Muscle layer of colon (tissue), 2 donors: ENCODE results near the gene WDR45B.

ENCODE experiments used
- H3K27ac ChIP-seq: one replicate; pipeline ENCODE4 v1.7.0; 2013; ENCODE audit warnings: low read depth, mild to moderate bottlenecking, low read length, moderate library complexity
- H3K27me3 ChIP-seq, 2 donors: one replicate each; pipeline ENCODE4 v1.7.0; 2013; ENCODE audit warnings: low read length in 2 of 2, mild to moderate bottlenecking in 2 of 2; ENCODE audit not compliant: insufficient read depth in 2 of 2, control insufficient read depth in 1 of 2
- H3K36me3 ChIP-seq: one replicate; pipeline ENCODE4 v1.7.0; 2013; ENCODE audit warnings: mild to moderate bottlenecking, low read length; ENCODE audit not compliant: insufficient read depth
- H3K4me1 ChIP-seq: one replicate; pipeline ENCODE4 v1.7.0; 2013; ENCODE audit warnings: mild to moderate bottlenecking, low read length; ENCODE audit not compliant: insufficient read depth
- H3K4me3 ChIP-seq, 2 donors: one replicate each; pipeline ENCODE4 v1.7.0; 2013; ENCODE audit warnings: low read length in 2 of 2, low read depth in 1 of 2, mild to moderate bottlenecking in 1 of 2, moderate library complexity in 1 of 2
- H3K9ac ChIP-seq: one replicate; pipeline ENCODE4 v1.7.0; 2013; ENCODE audit warnings: low read length
- H3K9me3 ChIP-seq: one replicate; pipeline ENCODE4 v1.7.0; 2013; ENCODE audit warnings: mild to moderate bottlenecking, low read length
- donor health status: abdominal sarcoma.
- donor health status: Adenocarcinoma of cecum.

WDR45B gene

DNA sequence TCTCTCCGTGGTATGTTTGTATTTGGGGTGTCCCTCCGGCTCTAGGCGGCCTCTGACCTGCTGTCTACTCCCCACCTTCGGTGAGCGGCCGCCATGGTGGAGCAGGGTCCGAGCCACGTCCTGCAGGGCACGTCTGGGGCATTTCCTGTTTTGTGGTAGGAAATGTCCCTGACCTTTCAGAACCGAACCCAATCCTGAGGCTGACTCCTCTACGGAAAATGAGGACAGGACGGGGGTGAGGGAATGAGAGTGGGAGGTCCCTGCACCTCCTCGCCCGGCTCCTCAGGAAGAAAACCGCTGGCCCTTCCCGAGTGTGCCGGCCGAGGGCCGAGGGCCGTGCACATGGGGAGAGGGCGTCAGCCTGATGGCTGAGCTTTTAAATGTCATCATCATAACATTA is 45.8 kb downstream of the WDR45B start:
- Histone ChIP-seq H3K4me1 (no peaks in the 10 kb centered on the region), H3K9ac (no peak overlapping the region), H3K27ac (no peak overlapping the region), H3K36me3 (peaks cover 59% of the 10 kb centered on the region), H3K27me3 (no peaks in the 10 kb centered on the region), H3K9me3 (no peaks in the 10 kb centered on the region), H3K4me3 (no peak overlapping the region)

DNA sequence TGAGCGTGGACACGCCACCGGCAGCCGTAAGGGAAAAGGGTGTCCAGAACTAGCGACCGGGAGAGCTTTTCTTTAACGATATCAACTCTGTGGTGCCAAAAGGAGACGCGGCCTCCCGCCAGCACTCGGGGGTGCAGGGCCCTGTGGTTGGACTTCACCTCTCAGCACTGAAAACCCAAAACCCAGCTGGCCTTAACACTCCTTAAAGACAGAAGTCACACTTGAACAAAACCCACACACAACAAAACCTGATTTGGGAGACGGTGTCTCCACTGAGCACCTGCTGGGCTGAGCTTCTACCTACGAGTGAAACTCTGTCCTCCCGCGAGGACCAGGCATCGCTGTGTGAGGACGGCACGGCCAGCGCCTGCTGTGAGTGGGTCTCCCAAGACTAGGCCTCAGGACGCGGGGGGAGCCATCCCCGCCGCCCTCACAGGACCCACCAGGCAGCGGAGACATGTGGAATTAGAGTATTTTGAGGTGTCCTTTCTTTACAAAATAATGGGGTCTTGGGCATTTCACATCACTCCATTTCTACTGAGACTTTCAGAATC is 46.7 kb downstream of the WDR45B start:
- H3K27ac ChIP-seq, result no peak overlapping the region
- H3K9me3 ChIP-seq, result no peaks in the 10 kb centered on the region
- no peaks in the 10 kb centered on the region for H3K4me1 ChIP-seq
- peaks cover 65% of the 10 kb centered on the region for H3K36me3 ChIP-seq
- H3K4me3 ChIP-seq, result no peak overlapping the region
- no peak overlapping the region for H3K9ac ChIP-seq
- H3K27me3 ChIP-seq, result no peaks in the 10 kb centered on the region

DNA sequence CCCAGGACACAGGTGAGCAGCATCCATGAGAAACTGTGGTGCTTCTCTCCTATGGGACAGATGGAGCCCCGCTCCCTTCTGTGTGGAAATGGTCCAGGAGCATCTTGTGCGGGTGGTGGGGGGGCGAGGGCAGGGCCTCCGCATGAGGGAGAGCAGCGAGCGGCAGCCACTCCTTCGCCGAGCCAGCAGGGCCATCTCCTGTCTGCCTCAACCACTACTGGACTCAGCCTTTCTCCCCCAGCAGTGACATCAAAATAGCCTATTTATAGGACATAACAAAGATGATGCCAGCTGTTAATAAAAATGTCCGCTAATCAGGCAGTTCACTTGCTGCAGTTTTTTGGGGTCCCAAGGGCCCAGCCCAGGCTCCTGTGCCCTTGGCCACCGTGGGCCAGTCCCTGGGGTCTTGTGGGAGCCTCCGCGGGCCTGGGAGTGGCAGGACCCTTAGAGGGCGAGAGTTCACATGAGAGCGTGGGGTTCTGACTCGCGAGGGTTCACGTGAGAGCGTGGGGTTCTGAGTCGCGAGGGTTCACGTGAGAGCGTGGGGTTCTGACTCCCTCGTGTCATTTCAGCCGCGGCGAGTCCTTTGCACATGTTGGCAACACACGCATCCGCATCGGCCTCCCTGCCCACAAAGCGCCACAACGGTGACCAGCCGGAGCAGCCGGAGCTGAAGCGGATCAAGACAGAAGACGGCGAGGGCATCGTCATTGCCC is 47.4 kb downstream of the WDR45B start:
- H3K27ac ChIP-seq, result no peak overlapping the region
- no peaks in the 10 kb centered on the region for H3K4me1 ChIP-seq
- H3K36me3 ChIP-seq, result peaks cover 63% of the 10 kb centered on the region
- H3K4me3 ChIP-seq, result no peak overlapping the region
- H3K27me3 ChIP-seq, result no peaks in the 10 kb centered on the region
- H3K9me3 ChIP-seq, result no peaks in the 10 kb centered on the region
- no peak overlapping the region for H3K9ac ChIP-seq

DNA sequence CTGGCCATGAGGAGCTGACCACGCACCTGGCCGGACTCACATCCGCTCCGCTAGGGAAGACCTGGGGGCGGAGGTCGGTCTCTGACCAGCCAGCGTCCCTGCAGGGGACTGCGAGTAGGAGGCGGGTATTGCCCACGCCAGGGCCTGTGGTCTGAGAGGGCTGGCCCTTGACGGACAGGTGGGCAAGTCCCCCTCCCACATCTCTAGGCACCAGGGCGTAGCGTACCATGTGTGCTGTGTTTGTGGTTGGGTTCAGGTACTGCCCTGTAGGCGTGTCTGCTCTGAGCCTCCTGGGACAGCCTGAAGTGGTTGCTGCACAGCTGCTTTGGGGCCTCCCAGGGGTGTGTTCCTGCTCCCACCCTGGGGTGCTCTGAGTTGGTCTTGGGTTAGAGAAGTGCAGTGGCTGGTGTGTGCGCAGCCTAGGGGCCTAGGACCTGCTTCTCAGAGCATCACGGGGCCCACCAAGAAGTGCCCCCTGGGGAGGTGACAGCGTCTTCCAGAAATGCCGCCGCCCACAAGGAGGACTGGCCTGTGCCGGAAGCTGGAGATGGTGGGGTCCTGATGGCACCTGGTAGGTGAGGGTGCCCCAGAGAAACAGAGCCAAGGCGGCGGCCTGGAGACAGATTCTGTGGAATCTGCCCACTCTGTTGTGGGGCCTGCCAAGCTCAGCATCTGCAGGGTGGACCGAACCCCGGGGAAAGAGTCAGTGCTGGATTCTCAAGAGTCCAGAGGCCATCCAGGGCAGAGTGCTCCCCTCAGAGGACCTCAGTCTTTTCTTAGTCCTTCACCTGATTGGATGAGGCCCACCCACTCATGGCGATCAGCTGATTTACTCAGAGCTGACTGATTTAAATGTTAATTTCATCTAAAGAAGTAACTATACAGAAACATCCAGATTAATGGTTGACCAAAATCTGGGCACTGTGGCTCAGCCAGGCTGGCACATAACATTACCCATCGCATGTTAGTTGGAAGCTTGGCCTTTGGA is 48.3 kb downstream of the WDR45B start:
- no peak overlapping the region for H3K9ac ChIP-seq
- no peaks in the 10 kb centered on the region for H3K4me1 ChIP-seq
- no peaks in the 10 kb centered on the region for H3K27me3 ChIP-seq
- no peak overlapping the region for H3K27ac ChIP-seq
- H3K9me3 ChIP-seq, result no peaks in the 10 kb centered on the region
- H3K4me3 ChIP-seq, result no peak overlapping the region
- H3K36me3 ChIP-seq, result peaks cover 57% of the 10 kb centered on the region

DNA sequence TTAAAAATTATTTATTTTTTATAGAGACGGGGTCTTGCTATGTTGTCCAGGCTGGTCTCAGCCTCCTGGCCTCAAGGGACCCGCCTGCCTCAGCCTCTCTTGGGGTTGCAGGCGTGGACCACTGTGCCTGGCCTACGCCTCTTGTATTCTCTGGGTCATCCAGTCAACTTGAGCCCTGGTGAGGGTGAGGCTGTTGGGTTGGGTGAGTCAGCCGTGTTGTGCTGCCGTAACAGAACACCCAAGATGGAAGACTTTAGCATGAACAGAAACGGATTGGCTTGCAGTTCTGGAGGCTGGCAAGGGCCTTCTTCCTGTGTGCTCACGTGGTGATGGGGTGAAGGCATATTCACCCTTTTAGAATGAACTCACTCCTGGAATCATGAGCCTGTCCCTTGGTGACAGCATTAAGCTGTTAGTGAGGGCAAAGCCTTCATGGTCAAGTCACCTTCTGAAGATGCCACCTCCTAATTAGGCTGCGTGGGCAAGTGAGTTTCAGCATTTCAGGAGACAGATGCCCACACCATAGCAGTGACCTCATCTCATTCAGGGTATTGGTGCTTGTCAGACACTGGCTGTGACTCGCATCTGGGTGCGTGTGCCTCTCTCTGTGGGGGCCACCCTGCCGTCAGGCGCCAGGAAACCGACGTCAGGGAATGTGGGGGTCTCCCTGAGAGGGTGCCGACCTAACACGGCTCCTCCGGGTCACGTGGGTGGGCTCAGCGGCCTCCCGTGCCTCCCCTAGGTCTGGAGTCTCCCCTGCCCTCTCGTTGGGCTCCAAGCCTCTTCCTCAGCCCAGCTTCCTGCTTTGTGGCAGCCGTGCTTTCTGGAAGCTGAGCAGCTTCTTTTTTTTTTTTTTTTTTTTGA is 49.8 kb downstream of the WDR45B start:
- Histone ChIP-seq H3K4me1 (no peaks in the 10 kb centered on the region), H3K27ac (no peak overlapping the region), H3K9me3 (no peaks in the 10 kb centered on the region), H3K36me3 (peaks cover 52% of the 10 kb centered on the region), H3K9ac (no peak overlapping the region), H3K27me3 (no peaks in the 10 kb centered on the region), H3K4me3 (no peak overlapping the region)

DNA sequence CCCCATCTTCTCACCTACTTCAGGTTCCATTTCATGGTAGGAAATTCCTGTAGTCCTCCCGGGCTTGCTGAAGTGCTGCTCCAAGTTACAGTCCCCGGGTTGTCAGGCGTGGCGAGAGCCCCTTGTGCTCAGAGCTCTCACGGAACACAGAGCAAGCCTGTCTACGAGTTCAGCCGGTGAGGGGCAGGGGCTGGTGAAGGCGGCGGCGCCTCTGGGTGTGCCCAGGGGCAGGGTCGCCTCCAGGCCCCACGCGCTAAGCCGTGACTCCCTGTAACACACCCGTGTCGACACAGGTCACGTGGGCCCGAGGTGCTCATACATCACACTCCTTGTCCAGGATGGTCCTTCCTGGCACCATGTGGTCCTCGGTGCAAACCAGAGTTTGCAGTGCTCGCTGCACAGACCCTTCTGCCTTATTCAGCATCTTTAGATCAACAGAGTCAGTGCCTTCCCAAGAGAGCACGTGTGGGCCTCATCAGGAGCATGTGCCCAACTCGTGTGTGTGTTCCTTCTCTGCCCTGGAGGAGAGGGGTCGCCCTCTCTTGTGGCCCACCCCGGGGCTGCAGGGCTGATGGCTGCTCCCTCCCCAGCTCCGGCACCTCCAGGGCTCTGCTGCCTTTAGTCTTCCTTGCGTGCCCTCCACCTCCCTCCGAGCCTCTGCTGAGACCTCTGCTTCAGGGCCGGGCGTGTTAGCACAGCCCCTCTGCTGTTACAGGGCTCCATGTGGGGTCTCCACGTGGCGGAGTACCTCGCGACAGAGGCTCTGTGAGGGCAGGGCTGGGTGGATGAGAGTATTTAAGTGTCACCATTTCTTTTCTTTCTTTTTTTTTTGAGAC is 51.2 kb downstream of the WDR45B start:
- no peak overlapping the region for H3K9ac ChIP-seq
- no peaks in the 10 kb centered on the region for H3K9me3 ChIP-seq
- H3K27ac ChIP-seq, result no peak overlapping the region
- peaks cover 9% of the 10 kb centered on the region for H3K4me1 ChIP-seq
- H3K36me3 ChIP-seq, result peaks cover 39% of the 10 kb centered on the region
- H3K4me3 ChIP-seq, result no peak overlapping the region
- H3K27me3 ChIP-seq, result no peaks in the 10 kb centered on the region

DNA sequence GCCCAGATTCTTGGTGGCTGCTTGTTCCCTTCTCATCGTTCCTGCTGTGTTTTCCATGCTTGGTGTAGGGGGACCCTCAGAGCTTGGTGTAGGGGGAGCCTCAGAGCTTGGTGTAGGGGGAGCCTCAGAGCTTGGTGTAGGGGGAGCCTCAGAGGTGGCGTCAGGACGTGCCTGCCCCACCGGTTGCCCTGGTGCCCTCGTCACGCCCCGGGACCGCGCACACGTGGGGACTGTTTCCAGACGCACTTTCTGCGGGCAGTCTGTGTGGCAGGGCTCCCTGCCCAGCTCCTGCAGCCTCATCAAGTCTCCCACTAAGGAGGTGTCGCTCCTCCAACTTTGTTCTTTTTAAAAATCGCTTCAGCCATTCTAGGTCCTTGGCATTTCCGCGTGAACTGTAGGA is 51.9 kb downstream of the WDR45B start:
- Histone ChIP-seq H3K36me3 (peaks cover 32% of the 10 kb centered on the region), H3K9ac (no peak overlapping the region), H3K27ac (no peak overlapping the region), H3K27me3 (no peaks in the 10 kb centered on the region), H3K4me1 (peaks cover 16% of the 10 kb centered on the region), H3K9me3 (no peaks in the 10 kb centered on the region), H3K4me3 (no peak overlapping the region)

DNA sequence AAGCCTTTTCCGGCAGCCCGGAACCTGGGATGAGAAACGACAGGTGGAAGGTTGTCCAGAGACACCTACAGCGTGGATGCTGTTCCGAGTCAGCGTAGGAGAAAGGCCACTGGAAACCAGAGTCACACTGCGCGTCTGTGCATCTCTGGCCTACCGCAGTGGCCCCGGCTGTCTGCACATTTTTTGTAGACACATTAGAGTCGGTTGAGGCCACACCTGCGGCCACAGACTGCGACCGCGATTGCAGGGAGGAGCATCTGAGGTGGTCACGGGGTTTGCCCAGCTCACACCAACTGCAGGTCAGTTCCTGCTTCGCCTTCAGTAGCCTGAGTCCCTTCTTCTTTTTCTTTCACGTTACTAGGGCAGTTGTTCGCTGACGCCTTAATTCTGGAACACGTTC is 52.4 kb downstream of the WDR45B start:
- no peak overlapping the region for H3K4me3 ChIP-seq
- H3K36me3 ChIP-seq, result peaks cover 32% of the 10 kb centered on the region
- H3K4me1 ChIP-seq, result peaks cover 20% of the 10 kb centered on the region
- H3K9me3 ChIP-seq, result no peaks in the 10 kb centered on the region
- no peak overlapping the region for H3K9ac ChIP-seq
- no peak overlapping the region for H3K27ac ChIP-seq
- no peaks in the 10 kb centered on the region for H3K27me3 ChIP-seq

DNA sequence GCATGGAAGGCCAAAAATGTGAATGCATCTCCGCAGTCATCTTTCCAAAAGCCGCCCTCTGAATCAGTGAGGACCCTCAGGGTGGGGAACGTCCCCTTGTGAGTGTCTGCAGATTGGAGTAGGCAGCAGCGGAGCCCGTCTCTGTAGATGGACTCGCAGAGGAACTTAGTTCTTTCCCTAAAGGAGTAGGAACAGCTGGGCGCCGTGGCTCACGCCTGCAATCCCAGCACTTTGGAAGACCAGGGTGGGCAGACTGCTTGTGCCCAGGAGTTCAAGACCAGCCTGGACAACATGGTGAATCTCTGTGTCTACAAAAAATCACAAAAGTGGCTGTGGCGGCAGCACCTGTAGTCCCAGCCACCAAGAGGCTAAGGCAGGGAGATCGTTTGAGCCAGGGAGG is 53.7 kb downstream of the WDR45B start:
- H3K27me3 ChIP-seq, result no peaks in the 10 kb centered on the region
- no peak overlapping the region for H3K9ac ChIP-seq
- no peaks in the 10 kb centered on the region for H3K9me3 ChIP-seq
- no peak overlapping the region for H3K27ac ChIP-seq
- H3K36me3 ChIP-seq, result peaks cover 21% of the 10 kb centered on the region
- H3K4me1 ChIP-seq, result peaks cover 24% of the 10 kb centered on the region
- H3K4me3 ChIP-seq, result no peak overlapping the region

DNA sequence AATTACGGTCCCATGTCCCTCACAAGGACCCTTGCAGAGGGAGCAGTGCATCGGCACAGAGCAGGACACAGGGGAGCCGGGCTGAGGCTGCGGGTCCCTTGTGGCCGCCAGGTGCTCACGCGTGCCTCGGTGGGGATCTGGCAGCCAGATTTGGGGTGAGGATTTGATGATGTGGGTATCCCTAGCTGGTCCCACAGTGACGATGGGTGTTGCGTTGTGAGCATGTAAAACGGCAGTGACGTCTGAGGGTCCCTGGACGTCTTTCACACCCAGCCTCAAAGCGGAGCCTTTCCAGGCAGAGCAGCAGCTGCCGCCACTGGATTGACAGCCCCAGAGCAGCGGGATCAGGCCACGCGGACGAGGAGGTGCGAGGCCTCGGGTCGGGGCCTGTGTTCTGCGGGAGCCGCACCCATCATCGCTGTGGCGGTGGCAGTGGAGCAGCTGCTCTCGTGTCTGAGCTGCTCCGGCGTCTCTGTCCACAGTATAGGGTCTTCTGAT is 54.6 kb downstream of the WDR45B start:
- Histone ChIP-seq H3K36me3 (peaks cover 21% of the 10 kb centered on the region), H3K9me3 (no peaks in the 10 kb centered on the region), H3K9ac (peak overlapping the region; percentile 66), H3K4me3 (peak overlapping the region; percentile 55 to 68), H3K4me1 (peaks cover 25% of the 10 kb centered on the region), H3K27me3 (no peaks in the 10 kb centered on the region), H3K27ac (peak overlapping the region; percentile 79)
